SU-DHL-6 (cell line): ENCODE measurements around the gene PDE3B.

Experiments
- H2AFZ ChIP-seq: fragments of 200-600 bp; sonication (generic); 2 replicates; pipeline ENCODE4 v1.6.1; 2014; ENCODE audit warnings: low read depth, mild to moderate bottlenecking, moderate library complexity, mixed read lengths, antibody characterized with exemption, low read length; ENCODE audit not compliant: severe bottlenecking
- H3F3A ChIP-seq: fragments of 200-600 bp; shearing (Covaris generic); 2 replicates; pipeline ENCODE4 v1.6.0; 2016; ENCODE audit warnings: antibody characterized with exemption, mild to moderate bottlenecking; ENCODE audit not compliant: insufficient read depth
- H3K27ac ChIP-seq: fragments of 200-600 bp; sonication (generic); 2 replicates; pipeline ENCODE4 v1.5.1; 2016; ENCODE audit warnings: low read depth, mild to moderate bottlenecking, low read length, moderate library complexity, mixed read lengths
- H3K27me3 ChIP-seq: fragments of 200-600 bp; sonication (generic), shearing (Covaris generic); 2 replicates; pipeline ENCODE4 v1.6.0; 2014; ENCODE audit warnings: mild to moderate bottlenecking, low read length
- H3K36me3 ChIP-seq: fragments of 200-600 bp; sonication (generic); 2 replicates; pipeline ENCODE4 v1.6.1; 2014; ENCODE audit warnings: mild to moderate bottlenecking, low read length, mixed read lengths
- H3K4me2 ChIP-seq: fragments of 300-600, 200-600 bp; shearing (Covaris generic), sonication (generic); 2 replicates; pipeline ENCODE4 v1.6.0; 2014; ENCODE audit warnings: low read length, low read depth, mild to moderate bottlenecking; ENCODE audit not compliant: poor library complexity, severe bottlenecking
- H3K4me3 ChIP-seq: fragments of 200-600 bp; sonication (generic); 2 replicates; pipeline ENCODE4 v1.5.1; 2014; ENCODE audit warnings: antibody characterized with exemption, low read length, mild to moderate bottlenecking, mixed read lengths; ENCODE audit not compliant: insufficient read depth, poor library complexity, severe bottlenecking
- H3K79me2 ChIP-seq: fragments of 200-600 bp; sonication (generic); 2 replicates; pipeline ENCODE4 v1.6.1; 2014; ENCODE audit warnings: mild to moderate bottlenecking, low read length, moderate library complexity; ENCODE audit not compliant: insufficient read depth
- H3K9ac ChIP-seq: fragments of 200-600 bp; sonication (generic); 2 replicates; pipeline ENCODE4 v1.7.0; 2014; ENCODE audit warnings: mild to moderate bottlenecking, low read length
- H3K9me2 ChIP-seq: fragments of 200-600 bp; sonication (generic); replicated peaks from 2 replicates; pipeline ENCODE4 v1.6.1; 2014; ENCODE audit warnings: low read length; ENCODE audit not compliant: insufficient read depth
- H3K9me3 ChIP-seq: fragments of 200-600 bp; sonication (generic); 2 replicates; pipeline ENCODE4 v1.6.1; 2014; ENCODE audit warnings: low read length, mixed read lengths; ENCODE audit not compliant: insufficient read depth
- H4K20me1 ChIP-seq: fragments of 200-600 bp; sonication (generic); 2 replicates; pipeline ENCODE4 v1.6.1; 2014; ENCODE audit warnings: low read depth, mild to moderate bottlenecking, antibody characterized with exemption, low read length, moderate library complexity, mixed read lengths
- EZH2phosphoT487 ChIP-seq: fragments of 200-600 bp; sonication (generic), shearing (Covaris generic); conservative IDR thresholded peaks from 2 replicates; pipeline ENCODE4 v1.6.1; 2018; ENCODE audit warnings: mild to moderate bottlenecking, antibody characterized with exemption, low read length, moderate library complexity, mixed read lengths
- TF ChIP-seq, protein P1 (sequence below): fragments of 200-600 bp; sonication (generic); IDR thresholded peaks from one replicate; pipeline ENCODE4 v1.5.1; 2017; ENCODE audit warnings: antibody characterized with exemption, mild to moderate bottlenecking, low read length, moderate library complexity; ENCODE audit not compliant: insufficient read depth, poor library complexity, severe bottlenecking

The PDE3B gene

DNA sequence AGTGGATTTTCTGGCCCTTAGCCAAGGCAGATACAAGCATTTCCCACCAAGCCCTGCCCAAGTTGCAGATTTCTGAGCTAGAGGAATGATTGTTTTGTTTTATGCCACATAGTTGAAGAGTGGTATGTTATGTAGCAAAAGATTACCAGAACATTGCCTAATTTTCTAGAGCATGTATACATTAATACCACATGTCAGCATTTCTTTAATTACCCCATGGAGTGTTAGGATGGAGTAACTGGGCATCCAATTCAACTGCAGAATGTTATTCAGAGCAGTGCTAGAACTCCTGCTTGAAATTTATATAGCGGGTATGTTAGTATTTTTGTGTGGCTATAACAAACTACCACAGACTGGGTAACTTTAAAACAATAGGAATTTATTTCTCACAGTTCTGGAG lies 272.8 kb downstream of the PDE3B start:
- Histone ChIP-seq H3K27ac (no peak overlapping the region), H3K79me2 (no peaks in the 10 kb centered on the region), H3K36me3 (peaks cover 10% of the 10 kb centered on the region; the same call in 1 of the 2 replicates), H3K4me3 (no peak overlapping the region), H3F3A (no peaks in the 10 kb centered on the region), H3K9me2 (no peaks in the 10 kb centered on the region), H3K27me3 (no peaks in the 10 kb centered on the region), H2AFZ (no peak overlapping the region), H3K9ac (no peak overlapping the region), H3K9me3 (no peaks in the 10 kb centered on the region), H3K4me2 (no peak overlapping the region), H4K20me1 (no peaks in the 10 kb centered on the region)
- TF ChIP-seq, protein P1, sequence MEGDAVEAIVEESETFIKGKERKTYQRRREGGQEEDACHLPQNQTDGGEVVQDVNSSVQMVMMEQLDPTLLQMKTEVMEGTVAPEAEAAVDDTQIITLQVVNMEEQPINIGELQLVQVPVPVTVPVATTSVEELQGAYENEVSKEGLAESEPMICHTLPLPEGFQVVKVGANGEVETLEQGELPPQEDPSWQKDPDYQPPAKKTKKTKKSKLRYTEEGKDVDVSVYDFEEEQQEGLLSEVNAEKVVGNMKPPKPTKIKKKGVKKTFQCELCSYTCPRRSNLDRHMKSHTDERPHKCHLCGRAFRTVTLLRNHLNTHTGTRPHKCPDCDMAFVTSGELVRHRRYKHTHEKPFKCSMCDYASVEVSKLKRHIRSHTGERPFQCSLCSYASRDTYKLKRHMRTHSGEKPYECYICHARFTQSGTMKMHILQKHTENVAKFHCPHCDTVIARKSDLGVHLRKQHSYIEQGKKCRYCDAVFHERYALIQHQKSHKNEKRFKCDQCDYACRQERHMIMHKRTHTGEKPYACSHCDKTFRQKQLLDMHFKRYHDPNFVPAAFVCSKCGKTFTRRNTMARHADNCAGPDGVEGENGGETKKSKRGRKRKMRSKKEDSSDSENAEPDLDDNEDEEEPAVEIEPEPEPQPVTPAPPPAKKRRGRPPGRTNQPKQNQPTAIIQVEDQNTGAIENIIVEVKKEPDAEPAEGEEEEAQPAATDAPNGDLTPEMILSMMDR: no peak
- TF ChIP-seq EZH2phosphoT487: no peak
